ENCODE results near the gene DSCAML1.

GRCh38 chr11:117430293-117430955 lies 366.6 kb downstream of the DSCAML1 start:
- TF ChIP-seq, protein P1, sequence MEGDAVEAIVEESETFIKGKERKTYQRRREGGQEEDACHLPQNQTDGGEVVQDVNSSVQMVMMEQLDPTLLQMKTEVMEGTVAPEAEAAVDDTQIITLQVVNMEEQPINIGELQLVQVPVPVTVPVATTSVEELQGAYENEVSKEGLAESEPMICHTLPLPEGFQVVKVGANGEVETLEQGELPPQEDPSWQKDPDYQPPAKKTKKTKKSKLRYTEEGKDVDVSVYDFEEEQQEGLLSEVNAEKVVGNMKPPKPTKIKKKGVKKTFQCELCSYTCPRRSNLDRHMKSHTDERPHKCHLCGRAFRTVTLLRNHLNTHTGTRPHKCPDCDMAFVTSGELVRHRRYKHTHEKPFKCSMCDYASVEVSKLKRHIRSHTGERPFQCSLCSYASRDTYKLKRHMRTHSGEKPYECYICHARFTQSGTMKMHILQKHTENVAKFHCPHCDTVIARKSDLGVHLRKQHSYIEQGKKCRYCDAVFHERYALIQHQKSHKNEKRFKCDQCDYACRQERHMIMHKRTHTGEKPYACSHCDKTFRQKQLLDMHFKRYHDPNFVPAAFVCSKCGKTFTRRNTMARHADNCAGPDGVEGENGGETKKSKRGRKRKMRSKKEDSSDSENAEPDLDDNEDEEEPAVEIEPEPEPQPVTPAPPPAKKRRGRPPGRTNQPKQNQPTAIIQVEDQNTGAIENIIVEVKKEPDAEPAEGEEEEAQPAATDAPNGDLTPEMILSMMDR (IDR thresholded peaks at IDR 0.05; ENCODE audit: insufficient read depth, low read depth, low read length), result no peak
- no peak for TF ChIP-seq EZH2 (IDR thresholded peaks at IDR 0.05; ENCODE audit: insufficient read depth, low read length)
